Measurements from ENCODE around the gene ZGRF1.

DNA sequence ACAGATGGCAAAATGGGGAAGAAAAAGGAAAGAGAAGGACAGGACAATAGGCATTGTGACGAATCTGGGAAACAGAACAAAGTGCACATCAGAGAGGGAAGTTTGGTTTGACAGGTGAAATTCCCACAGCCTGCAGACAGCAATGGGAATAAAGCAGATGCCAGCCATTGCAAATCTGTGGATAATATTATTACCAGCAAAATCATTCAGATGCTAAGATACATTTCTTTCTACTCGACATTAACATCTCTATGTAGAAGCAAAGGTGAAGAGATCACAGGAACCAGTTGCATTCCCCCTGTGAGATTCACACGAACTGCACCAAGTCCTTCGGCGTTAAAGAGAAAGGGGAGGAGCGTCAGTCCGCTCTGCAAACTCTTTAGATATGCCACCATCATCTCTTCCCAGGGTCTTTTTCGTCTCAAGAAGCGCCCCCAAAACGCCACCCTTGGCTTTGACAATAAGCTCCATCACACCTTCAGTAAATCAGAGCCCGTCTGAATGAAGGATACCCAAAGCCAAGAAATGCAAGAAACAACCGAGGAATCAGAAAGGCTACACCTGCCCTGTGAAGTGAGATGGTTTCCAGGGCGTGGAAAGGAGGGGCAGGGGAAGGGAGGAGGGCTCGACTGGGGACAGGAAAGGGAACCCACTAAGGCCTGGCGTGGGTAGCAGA, 122.6 kb downstream of the ZGRF1 start:
- TF ChIP-seq, protein P1, sequence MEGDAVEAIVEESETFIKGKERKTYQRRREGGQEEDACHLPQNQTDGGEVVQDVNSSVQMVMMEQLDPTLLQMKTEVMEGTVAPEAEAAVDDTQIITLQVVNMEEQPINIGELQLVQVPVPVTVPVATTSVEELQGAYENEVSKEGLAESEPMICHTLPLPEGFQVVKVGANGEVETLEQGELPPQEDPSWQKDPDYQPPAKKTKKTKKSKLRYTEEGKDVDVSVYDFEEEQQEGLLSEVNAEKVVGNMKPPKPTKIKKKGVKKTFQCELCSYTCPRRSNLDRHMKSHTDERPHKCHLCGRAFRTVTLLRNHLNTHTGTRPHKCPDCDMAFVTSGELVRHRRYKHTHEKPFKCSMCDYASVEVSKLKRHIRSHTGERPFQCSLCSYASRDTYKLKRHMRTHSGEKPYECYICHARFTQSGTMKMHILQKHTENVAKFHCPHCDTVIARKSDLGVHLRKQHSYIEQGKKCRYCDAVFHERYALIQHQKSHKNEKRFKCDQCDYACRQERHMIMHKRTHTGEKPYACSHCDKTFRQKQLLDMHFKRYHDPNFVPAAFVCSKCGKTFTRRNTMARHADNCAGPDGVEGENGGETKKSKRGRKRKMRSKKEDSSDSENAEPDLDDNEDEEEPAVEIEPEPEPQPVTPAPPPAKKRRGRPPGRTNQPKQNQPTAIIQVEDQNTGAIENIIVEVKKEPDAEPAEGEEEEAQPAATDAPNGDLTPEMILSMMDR (IDR thresholded peaks at IDR 0.05; ENCODE audit: low read length): no peak
- no peak for TF ChIP-seq EZH2 (optimal IDR thresholded peaks at IDR 0.05; ENCODE audit: low read depth, low read length)
